NCI-H748 (cell line): ENCODE results near the gene TYRP1.

Source experiments
- DNase-seq: peaks from one replicate; lab custom pipeline; 2025; ENCODE audit not compliant: unreplicated experiment; lab: John Stamatoyannopoulos, UW

Gene TYRP1

DNA sequence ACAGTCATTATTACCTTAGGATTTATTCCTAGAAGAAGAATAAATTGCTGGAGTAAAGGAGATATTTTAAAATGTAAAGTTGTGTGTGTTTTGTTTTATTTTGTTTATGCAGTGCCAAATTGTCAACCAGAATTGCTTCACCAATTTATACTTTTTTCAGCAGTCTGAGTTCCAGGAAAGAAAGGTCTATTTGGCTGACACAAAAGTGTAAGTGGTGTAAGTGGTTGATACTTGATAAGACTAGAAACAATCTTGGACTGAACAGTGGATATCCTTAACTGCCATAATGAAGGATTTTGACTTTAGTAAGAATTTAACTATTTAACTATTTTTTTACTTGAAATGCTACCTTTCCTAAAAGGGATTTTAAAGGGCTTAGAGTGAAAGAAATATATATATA, 37.7 kb downstream of the TYRP1 start:
- DNase-seq, result no peak

DNA sequence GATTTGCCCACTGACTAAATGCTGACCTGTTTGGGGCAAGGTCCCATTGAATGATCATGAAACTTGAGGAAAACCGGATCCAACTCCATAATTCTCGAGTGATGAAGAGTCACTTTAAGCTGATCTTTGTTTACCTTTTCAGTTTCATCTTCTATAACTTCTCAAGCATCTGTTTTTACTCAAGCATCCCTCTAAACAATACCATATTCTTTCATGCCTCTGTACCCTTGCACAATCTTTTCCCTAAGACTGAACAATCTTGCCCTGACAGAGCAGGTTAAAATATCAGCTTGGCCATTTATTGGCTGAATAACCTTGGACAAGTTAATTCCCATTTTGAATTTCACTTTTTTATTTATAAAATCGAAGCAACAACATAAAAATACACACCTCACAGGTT, 39.8 kb downstream of the TYRP1 start:
- DNase-seq, result no peak

DNA sequence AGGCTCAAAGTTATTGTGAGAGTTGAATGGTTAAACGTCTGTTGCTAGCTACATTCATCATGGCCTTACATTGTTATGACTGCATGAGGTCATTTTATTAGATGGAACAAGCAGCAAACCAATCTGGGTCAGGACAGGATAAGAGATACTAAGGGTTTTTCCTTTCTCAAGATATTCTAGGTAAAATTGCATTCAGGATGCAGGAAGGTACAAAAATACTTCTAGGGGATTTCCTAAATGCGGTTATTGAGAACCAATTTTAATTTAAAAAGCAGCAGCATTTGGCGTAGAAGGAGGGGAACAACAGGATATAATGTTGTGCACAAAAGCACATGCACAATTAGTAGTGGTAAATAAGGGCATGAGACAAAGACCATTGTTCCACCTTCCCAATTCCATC, 42.5 kb downstream of the TYRP1 start:
- DNase-seq, result peak; percentile 53

DNA sequence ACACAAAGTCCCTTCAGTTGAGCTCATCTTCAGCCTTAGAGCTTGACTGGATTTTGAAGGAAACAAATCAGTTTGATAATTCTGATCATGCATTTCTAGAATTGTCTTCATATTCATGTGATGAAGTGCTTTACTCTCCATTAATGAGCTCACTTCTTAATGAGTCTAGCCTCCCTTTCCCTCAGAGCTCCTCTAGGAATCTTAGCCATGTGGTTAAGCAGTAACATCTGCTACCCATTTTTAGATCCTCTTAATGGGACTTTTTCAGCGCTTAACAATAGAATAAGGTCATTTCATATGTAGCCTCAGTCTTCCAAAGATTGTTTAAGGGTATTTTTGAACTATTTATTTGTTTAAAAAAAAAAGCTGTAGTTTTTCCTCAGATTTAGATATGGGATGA, 44.7 kb downstream of the TYRP1 start:
- no peak for DNase-seq

DNA sequence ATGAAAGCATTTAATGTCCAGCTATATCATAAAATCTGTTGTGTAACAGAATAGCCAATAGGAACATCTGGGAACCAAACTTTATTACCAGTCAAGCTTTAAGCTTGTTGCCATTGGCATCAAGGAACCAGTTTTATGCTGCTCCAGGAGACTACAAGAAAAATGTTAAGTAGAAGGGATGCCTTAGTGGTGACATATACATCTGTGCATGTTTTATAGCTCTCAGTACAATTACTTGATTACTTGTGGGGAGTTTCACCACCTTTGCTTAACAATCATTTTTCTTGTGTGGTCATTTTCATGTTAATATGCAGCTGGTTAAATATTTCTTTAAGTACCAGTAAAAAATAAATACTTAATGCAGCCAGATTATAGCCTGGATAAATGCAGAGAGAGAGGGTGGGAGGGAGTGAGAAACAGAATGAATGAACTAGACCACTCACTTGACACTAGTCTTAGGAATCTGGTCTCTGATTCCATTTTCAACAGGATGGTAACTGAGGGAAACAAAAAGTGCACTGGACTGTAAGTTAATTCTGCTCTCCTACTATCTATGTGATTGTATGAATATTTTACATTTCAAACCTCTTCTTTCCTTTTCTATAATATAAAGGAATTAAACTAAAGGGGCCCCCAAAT, 45.9 kb downstream of the TYRP1 start:
- no peak for DNase-seq

DNA sequence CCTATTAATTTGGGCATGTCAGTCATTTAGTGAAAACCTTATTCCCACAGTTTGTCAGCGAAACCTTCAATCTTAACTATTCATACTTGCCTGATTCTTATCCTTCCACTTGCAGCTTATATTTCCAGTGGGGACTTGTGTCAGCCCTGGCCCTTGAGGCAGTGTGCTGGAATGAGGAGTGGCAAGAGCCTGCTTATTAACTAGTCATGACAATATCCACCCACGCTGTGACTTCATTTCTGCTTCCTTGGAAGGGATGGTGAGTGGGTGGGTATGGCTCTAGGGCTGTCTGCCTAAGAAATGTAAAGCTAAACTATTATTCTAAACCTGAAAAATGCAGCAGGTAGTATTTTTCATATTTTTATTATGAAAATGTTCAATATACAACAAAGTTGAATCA, 47.7 kb downstream of the TYRP1 start:
- DNase-seq, result no peak

DNA sequence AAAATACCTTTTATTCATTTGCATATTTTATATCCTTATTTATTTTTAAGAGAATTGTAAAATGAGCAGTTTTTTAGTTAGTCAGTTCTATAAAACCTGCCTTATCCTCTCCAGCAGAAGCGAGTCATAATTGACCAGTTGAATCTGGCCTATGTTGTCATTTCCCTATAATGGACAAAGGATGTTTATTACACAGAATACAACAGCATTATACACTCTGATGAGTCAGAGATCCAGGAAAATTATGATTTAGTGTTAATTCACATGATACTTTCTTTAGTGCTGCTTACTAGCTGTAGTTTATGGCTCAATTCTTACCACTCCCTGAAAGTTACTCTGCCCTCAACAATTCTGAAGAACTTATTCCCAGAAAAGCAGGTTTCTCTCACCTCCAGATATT, 54.8 kb downstream of the TYRP1 start:
- DNase-seq, result no peak

DNA sequence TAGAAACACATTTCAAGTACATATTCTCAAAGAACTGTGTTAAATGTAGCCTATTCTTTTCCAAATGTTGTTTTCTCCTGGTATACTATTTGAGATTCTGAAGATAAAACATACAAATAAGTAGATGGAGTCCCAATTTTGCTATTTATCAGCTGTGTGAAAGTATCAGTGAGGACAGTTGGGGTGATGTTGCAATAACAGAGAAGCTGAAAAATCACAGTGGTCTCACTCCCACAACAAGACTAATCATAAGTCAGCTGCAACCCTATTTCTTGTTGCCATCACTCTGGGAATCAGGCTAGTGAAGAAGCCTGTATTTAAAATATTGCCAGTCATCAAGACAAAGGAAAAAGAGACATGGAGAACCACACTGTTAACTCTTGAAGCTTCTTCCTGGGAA, 55.8 kb downstream of the TYRP1 start:
- DNase-seq, result no peak

DNA sequence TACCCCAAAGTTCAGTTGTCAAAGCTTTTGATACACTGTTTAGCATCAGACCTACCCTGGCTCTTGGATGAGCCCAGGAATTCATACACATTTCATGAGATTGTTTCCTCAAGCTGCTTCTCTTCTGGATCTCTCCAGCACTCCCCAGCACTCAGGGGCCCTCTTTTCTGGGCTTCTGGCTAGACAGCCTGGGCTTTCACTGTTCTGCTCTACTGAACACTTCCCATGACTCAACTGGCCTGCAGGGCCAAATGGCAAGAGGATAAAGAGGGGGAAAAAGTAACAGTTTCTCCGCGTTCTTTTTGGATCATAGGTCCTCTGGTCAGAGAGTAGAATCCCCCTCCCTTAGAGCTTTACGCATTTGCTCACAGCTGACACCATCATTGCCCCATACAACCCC, 60.7 kb downstream of the TYRP1 start:
- DNase-seq, result no peak

DNA sequence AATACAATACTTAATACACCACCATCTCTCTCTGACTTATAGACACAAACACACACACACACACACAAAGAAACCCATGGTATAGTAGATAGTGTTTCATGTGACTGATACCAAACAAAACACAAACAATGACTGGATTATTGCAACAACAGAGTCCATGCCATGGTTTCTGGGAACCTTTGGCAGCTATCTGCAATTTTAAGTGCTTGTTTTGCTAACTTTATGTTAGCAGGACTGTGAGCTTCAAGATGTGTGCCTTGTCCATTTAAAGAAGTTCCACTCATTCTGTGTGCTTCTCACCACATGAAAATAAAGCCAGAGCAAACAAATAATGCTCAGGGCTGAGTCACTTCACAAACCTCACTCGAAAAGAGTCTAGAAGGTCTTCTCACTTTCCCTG, 66.6 kb downstream of the TYRP1 start:
- no peak for DNase-seq
